GM21619 (cell line): ENCODE data around the gene MSI1.

ENCODE experiments used
- ATAC-seq: cut with Tn5 transposase; IDR thresholded peaks from one replicate; pipeline ENCODE4 v1.9.1; 2021; ENCODE audit not compliant: unreplicated experiment

Gene MSI1

DNA sequence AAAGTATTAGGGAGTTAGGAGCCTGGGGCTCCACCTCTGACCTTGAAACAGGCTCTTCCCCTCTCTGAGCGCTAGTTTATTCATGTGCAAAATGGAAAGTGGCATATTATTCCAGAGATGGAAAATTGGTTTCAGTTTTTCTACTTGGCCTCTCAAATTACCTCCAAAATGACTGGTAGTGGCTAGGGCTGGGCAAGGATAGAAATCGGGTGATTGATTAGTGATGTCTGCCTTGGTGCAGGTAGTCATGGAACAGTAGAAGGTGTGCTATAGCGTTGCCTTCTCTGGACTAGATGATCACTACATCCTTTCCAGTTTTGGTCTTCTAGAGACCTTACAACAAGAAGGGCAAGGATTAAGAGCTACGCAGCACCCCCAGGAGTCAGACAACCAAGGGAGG is 8.6 kb upstream of the MSI1 start:
- ATAC-seq: no peak

DNA sequence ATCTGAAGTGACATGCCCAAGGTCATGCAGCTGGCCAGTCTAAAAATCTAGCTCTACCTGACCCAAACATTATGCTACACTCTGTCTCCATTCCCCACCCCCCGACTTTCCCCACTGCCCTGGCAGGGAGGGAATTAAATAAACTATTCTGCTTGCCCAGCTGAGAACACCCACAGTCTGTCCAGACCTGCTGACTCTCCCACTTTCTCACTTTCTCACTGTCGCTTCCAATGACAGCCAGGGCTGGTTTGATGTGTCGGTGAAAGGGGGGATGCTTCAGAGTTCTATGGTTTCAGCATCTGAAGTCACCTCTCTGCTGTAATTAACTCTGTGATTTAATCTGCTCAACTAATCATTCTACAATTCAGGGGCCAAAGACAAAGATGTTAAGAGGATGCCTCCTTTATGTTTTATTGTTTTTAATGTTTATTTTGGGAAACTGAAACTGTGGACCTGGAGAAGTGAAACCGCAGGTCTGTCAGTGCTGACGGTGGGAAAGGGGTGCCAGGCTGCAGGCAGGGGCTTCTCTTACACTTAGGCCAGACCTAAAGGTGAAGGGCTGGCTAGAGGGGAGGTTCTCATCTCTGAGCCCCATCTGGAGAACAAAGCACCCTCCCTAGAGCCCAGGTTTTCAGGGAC is 8.1 kb upstream of the MSI1 start:
- ATAC-seq: no peak

DNA sequence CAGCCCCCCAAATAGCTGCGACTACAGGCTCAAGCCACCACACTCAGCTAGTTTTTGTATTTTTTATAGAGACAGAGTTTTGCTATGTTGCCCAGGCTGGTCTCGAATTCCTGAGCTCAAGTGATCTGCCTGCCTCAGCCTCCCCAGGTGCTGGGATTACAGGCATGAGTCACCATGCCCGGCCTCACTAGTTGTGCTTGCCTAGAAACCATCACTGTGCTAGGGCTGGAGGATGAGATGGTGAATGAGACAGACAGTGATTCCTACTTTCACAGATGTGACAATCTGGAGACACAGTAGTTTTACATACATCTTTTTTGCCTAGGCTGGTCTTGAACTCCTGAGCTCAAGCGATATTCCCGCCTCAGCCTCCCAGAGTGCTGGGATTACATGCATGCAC is 7.5 kb upstream of the MSI1 start:
- no peak for ATAC-seq

- ATAC-seq: no peak
These were observed 7.0 kb upstream of the MSI1 start for GRCh38 chr12:120376009-120376408.

DNA sequence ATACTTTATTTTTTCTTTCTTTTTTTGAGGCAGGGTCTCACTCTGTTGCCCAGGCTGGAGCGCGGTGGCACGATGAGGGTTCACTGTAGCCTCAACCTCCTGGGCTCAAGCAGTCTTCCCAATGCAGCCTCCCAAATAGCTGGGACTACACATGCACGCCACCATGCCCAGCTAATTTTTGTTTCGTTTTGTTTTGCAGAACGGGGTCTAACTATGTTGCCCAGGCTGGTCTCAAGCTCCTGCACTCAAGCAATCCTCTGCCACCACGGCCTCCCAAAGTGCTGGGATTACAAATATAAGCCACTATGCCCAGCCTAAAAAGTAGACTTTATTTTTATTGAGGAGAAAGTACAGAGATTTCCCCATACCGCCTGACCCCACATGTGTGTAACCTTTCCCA is 4.7 kb upstream of the MSI1 start:
- no peak for ATAC-seq

- no peak for ATAC-seq
These were observed 1.6 kb upstream of the MSI1 start for GRCh38 chr12:120370343-120371243.

- no peak for ATAC-seq
These were observed 809 bp upstream of the MSI1 start for GRCh38 chr12:120369603-120370342.

DNA sequence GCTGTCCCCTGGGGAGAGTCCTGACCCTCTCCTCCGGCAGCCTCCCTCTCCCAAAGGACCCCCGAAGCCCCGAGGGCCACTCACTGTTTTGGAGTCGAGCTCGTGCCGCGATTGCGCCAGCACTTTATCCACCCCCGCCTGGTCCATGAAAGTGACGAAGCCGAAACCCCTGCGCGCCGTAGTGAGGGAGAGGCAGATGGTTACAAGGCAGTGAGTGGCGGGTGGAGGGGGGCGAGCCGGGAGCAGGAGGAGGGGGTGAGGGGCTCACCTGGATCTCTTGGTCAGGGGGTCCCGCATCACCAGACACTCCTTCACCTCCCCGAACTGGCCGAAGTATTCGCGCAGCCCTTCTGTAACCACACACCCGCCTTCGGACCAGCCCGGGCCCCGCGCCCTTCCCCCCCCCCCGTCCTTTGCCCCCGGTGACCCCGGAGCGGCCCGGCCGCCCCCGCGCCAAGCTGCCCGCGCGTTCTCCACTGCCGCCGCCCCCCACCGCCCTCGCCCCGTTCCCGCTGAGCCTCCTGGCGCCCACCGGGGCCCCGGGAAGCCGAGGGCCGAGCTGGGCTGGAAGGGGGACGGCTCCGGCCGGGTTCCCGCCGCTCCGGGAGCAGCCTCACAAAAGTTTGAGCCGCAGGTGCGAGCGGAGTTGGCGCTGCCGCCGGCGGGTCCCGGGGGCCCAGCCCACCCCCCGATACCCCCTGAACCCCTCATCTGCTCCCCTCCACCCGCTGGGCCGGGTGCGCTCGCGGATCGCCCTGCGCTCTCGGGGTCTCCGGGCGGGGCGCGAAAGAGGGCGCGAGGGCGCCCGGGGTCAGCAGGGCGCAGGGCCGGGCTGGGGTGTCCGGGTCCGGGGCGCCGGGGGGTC is 808 bp downstream of the MSI1 start:
- no peak for ATAC-seq

DNA sequence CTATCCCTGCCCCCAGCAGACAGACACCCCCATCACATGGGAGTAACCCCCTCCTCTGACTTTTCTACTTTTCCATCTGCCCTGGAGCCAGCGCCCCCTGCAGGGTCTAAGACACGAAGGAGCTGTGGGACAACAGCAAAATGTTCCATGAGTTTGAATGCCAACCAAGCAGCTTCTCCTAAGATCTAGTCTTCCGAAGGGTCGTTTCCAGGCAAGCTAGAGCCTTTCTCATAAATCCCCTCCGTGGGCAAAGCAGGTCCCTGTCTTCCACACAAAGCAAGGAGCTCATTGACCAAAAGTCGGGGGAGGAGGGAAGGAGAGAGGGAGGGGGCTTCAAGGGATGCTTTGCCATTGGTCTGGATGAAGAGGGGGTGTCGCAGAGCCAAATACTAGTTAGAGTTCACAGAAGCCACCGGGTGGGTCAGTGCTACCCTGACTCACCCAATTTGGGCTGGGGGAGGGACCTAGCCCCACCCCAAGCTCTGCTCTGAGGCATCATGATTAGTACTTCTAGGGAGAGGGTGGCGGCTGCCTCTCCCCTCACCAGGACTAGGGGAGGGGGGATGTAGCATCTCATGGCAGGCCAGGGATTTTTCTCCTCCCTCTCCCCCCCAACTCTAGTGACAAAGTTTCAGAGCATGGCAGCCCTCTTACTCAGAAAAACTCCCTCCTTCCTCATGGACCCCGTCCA is 1.6 kb downstream of the MSI1 start:
- no peak for ATAC-seq

GRCh38 chr12:120366845-120367232 is 2.1 kb downstream of the MSI1 start:
- no peak for ATAC-seq

- no peak for ATAC-seq
These were observed 2.6 kb downstream of the MSI1 start for GRCh38 chr12:120366341-120366705.

DNA sequence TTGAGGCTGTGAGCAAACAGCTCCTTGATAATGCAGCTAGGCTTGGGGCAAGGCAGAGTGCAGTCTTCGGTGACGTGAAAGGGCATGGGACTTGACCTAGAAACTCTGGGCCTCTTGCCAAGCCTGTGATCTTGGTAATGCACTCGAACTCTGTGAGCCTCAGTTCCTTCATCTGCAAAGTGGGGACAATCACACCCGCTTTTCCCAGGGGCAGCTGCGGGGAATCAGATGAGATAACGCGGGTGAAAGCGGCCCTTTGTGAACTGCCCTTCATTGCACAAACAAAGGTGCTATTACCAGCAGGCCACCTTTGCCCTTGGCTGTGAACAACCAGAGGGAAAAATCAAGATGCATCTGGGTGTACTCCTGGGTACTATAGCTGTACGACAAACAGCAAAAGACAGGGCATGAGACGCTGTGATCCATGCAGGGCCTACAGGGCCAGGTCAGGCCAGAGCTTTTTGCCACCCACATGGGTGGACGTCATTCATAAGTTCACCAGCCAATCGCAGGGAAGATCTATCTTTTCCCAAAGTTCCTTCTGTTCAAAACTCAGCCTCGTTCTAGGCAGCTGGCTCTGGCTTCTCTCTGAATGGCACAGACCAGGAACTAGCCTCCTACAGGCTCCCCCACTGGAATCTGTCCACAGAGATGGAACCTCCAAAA is 3.2 kb downstream of the MSI1 start:
- ATAC-seq: no peak

GRCh38 chr12:120364487-120364886 is 4.5 kb downstream of the MSI1 start:
- ATAC-seq: no peak

DNA sequence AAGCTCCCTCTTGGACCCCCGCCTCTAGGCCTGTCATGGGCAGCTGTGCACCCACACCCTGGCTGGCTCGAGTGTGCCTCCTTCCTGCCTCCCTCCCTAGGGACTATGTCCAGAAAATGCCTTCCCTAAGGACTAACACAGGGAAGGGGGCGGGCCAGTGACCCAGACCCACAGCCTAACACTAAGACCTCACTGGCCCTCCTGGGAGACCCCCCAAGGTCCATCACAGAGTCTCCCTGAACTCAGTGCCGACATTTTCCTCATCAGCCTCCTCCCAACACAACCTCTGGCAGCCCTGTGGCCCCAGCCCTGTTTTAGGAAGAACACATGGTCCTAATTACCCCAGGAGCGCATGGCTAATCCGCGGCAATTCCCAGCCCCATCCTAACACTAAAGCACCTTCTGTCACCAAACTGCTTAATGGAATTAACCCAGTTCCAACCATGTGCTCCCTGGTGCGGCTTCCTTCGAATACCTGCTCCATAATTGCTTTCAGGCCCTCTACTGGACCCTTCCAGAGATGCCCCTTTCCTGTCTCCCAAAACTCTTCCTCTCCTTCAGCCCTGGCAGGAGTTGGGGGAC is 5.6 kb downstream of the MSI1 start:
- no peak for ATAC-seq

DNA sequence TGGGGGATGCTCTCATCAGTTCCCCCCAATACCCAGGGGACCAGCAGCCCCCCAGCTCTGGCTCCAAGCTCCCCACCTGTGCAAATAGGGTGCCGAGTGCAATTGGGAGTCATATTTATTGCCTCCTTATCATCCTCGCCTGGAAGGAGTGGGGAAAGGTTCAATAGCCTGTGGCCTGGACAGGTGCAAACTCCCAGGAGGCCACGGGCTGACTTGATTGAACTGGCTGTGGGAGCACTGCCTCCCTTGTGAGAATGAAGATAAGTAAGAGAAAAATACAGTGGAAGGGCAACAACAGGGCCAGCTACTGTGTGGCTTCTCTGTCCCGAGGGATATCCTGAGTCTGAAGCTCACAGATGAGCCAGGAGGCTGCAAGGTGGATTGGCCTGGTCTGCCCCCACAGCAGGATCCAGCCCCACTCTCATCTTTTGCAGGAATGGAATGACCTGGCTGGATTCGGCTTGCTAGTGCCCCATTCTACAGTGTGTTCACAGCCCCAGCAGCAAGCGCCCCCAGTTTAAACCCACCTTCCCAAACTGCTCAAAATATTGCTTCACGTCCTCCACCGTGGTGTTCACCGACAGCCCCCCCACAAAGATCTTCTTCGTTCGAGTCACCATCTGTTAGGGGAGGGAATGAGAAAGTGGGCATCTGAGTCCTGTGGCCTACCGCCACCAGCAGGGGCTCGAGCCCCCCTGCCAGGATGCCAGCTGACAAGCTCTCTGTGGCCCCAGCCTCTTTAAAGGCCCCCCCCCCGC is 6.3 kb downstream of the MSI1 start:
- ATAC-seq: no peak

- ATAC-seq: no peak
These were observed 7.3 kb downstream of the MSI1 start for GRCh38 chr12:120361506-120362208.

- ATAC-seq: no peak
These were observed 9.8 kb downstream of the MSI1 start for GRCh38 chr12:120359128-120359527.

GRCh38 chr12:120358412-120359100 is 10.4 kb downstream of the MSI1 start:
- ATAC-seq: no peak
